Measurements from ENCODE around the gene NCKIPSD.

The NCKIPSD gene

GRCh38 chr3:48652923-48653715, 32.6 kb downstream of the NCKIPSD start:
- Histone ChIP-seq H3K36me3 (replicated peaks; ENCODE audit: low read depth, low read length) (no peaks in the 10 kb centered on the region), H3K4me1 (ENCODE audit: low read length) (no peaks in the 10 kb centered on the region), H3K79me2 (ENCODE audit: low read length) (no peaks in the 10 kb centered on the region), H3K9me3 (ENCODE audit: insufficient read depth, low read length) (no peaks in the 10 kb centered on the region), H3K27ac (ENCODE audit: low read length) (no peak overlapping the region), H3K4me3 (ENCODE audit: low read length) (no peak overlapping the region), H3K27me3 (ENCODE audit: low read depth, low read length) (no peaks in the 10 kb centered on the region), H2AFZ (ENCODE audit: low read depth, low read length) (no peak overlapping the region), H3K4me2 (ENCODE audit: low read length) (no peak overlapping the region), H3K9ac (ENCODE audit: low read length) (no peak overlapping the region), H4K20me1 (ENCODE audit: insufficient read depth, low read length) (no peaks in the 10 kb centered on the region; the same call in 1 of the 2 replicates)
- TF ChIP-seq CTCF (IDR thresholded peaks at IDR 0.05; ENCODE audit: low read depth, low read length): no peak
- TF ChIP-seq EZH2phosphoT487 (IDR thresholded peaks at IDR 0.05; ENCODE audit: low read depth): no peak

- Histone ChIP-seq H3K27me3 (ENCODE audit: low read depth, low read length) (no peaks in the 10 kb centered on the region), H4K20me1 (ENCODE audit: insufficient read depth, low read length) (no peaks in the 10 kb centered on the region), H3K4me2 (ENCODE audit: low read length) (no peak overlapping the region), H3K36me3 (replicated peaks; ENCODE audit: low read depth, low read length) (no peaks in the 10 kb centered on the region), H3K27ac (ENCODE audit: low read length) (no peak overlapping the region), H3K9me3 (ENCODE audit: insufficient read depth, low read length) (no peaks in the 10 kb centered on the region), H3K4me3 (ENCODE audit: low read length) (no peak overlapping the region), H3K9ac (ENCODE audit: low read length) (no peak overlapping the region), H3K79me2 (ENCODE audit: low read length) (no peaks in the 10 kb centered on the region), H2AFZ (ENCODE audit: low read depth, low read length) (no peak overlapping the region), H3K4me1 (ENCODE audit: low read length) (no peaks in the 10 kb centered on the region)
- TF ChIP-seq CTCF (IDR thresholded peaks at IDR 0.05; ENCODE audit: low read depth, low read length) (no peak), EZH2phosphoT487 (IDR thresholded peaks at IDR 0.05; ENCODE audit: low read depth) (no peak)
These were observed 33.9 kb downstream of the NCKIPSD start for GRCh38 chr3:48651771-48652170.

GRCh38 chr3:48650723-48651122, 35.0 kb downstream of the NCKIPSD start:
- Histone ChIP-seq H3K9me3 (ENCODE audit: insufficient read depth, low read length) (no peaks in the 10 kb centered on the region), H3K4me3 (ENCODE audit: low read length) (no peak overlapping the region), H3K27ac (ENCODE audit: low read length) (no peak overlapping the region), H2AFZ (ENCODE audit: low read depth, low read length) (no peak overlapping the region), H3K4me1 (ENCODE audit: low read length) (no peaks in the 10 kb centered on the region), H3K4me2 (ENCODE audit: low read length) (no peak overlapping the region), H4K20me1 (ENCODE audit: insufficient read depth, low read length) (no peaks in the 10 kb centered on the region), H3K79me2 (ENCODE audit: low read length) (no peaks in the 10 kb centered on the region), H3K27me3 (ENCODE audit: low read depth, low read length) (no peaks in the 10 kb centered on the region), H3K9ac (ENCODE audit: low read length) (no peak overlapping the region), H3K36me3 (replicated peaks; ENCODE audit: low read depth, low read length) (no peaks in the 10 kb centered on the region)
- TF ChIP-seq CTCF (IDR thresholded peaks at IDR 0.05; ENCODE audit: low read depth, low read length) (no peak), EZH2phosphoT487 (IDR thresholded peaks at IDR 0.05; ENCODE audit: low read depth) (no peak)

- TF ChIP-seq CTCF (IDR thresholded peaks at IDR 0.05; ENCODE audit: low read depth, low read length) (no peak), EZH2phosphoT487 (IDR thresholded peaks at IDR 0.05; ENCODE audit: low read depth) (no peak)
- H3K36me3 ChIP-seq (replicated peaks; ENCODE audit: low read depth, low read length): no peaks in the 10 kb centered on the region
These were observed 37.4 kb downstream of the NCKIPSD start for GRCh38 chr3:48648188-48648850.

More at GRCh38 chr3:48648188-48648850, 37.4 kb downstream of the NCKIPSD start:
- no peaks in the 10 kb centered on the region for H3K4me1 ChIP-seq (ENCODE audit: low read length)
- H3K27ac ChIP-seq (ENCODE audit: low read length): no peak overlapping the region
- no peaks in the 10 kb centered on the region for H4K20me1 ChIP-seq (ENCODE audit: insufficient read depth, low read length)
- no peak overlapping the region for H3K9ac ChIP-seq (ENCODE audit: low read length)
- no peaks in the 10 kb centered on the region for H3K79me2 ChIP-seq (ENCODE audit: low read length)
- no peak overlapping the region for H3K4me3 ChIP-seq (ENCODE audit: low read length)
- H3K27me3 ChIP-seq (ENCODE audit: low read depth, low read length): no peaks in the 10 kb centered on the region
- no peak overlapping the region for H3K4me2 ChIP-seq (ENCODE audit: low read length)
- no peak overlapping the region for H2AFZ ChIP-seq (ENCODE audit: low read depth, low read length)
- no peaks in the 10 kb centered on the region for H3K9me3 ChIP-seq (ENCODE audit: insufficient read depth, low read length)
